T1000 (cell line): ENCODE results near the gene ADSL.
A peak's percentile ranks its signal among the peaks of the same experiment; 100 is the strongest.
"Not testable (repeated sequence)": the region's sequence is repeated elsewhere in the genome, so short reads cannot be mapped to it uniquely, and the experiment has no call there.

Source experiments
- DNase-seq: peaks from one replicate; lab custom pipeline; 2025; ENCODE audit warnings: mixed read lengths; lab: John Stamatoyannopoulos, UW

Gene ADSL

DNA sequence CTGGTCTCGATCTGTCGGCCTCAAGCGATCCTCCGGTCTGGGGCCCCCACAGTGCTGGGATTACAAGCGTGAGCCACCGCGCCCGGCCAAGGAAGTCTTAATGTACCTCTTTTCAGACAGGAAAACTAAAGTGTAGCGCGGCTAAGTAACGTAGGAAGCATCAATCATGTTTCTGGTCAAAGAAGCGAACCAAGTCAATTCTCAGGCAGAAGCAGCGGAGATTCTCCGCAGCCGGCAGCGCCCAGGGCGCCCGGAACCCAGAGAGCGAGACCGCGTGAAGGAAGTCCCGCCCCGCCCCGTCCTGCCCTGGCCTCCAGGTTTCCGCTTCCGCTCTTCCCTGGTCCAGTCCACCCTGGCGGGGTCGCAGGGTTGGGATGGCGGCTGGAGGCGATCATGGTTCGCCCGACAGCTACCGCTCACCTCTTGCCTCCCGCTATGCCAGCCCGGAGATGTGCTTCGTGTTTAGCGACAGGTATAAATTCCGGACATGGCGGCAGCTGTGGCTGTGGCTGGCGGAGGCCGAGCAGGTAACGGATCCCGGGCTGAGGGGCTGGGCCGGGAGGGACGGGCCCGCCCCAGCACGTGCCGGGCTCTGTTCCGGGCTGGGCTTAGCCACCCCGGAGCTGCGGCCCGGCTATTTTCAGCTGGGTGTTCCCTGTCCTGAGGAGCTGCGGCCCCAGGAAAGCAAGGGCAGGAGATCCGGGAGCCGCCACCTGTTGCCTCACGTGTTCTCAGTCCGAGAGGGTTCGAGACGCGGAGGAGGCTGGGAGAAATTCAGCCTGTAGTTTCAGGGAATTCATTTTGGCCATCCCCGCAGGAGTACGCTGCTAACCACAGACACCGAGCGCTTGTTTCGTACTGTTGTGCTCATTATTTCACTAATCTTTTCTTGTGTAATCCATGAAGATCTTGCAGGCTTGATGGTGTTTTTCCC lies at the start of gene ADSL:
TSS of gene ADSL (plus strand) at position 316 of the 934 bp plus-strand sequence. CDS start at position 375, 59 bp downstream.
- peak; percentile 71 for DNase-seq

DNA sequence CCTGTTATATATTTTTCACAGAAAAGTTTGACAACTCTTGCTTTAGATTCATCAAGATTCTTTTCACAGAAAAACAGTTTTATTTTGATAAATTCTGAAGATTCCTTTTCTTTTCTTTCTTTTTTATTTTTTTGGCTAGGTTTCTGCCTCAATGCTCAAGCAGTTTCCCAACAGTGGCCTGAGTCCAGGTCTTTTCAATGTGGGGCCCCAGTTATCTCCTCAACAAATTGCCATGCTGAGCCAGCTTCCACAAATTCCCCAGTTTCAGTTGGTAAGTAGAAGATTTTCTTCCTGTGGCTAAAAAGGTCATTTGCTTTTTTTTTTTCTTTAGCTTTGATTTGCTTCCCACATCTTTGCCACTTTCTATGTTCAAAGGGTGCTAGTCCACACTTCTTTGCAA lies 46.0 kb upstream of the ADSL start:
- no peak for DNase-seq

DNA sequence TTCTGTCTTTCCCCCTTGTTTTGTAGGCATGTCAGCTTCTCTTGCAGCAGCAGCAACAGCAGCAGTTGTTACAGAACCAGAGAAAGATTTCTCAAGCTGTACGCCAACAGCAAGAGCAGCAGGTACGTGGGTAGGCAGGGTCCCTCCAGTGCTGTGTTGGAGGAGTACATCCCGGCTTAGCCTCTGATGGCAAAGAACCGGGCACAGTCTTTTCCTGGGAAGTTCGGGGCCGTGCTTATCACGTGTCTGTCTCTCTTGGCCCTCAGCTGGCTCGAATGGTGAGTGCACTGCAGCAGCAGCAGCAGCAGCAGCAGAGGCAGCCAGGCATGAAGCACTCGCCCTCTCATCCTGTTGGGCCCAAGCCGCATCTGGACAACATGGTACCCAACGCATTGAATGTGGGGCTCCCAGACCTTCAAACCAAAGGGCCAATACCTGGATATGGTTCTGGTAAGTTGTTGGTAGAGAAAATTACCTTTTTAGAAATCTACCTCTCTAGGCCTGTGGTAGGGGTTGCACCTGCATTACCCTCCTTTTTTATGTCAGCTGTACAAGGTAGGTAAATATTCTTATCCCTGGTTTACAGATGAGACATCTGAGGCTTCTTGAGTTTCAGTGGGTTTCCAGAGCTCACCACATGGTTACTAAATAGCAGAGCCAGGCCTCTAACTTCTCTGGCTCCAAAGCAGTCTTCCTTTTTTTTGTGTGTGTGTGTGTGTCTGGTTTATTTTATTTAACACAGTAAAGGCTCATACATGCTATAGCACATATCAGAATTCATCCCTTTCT lies 45.2 kb upstream of the ADSL start:
- no peak for DNase-seq

DNA sequence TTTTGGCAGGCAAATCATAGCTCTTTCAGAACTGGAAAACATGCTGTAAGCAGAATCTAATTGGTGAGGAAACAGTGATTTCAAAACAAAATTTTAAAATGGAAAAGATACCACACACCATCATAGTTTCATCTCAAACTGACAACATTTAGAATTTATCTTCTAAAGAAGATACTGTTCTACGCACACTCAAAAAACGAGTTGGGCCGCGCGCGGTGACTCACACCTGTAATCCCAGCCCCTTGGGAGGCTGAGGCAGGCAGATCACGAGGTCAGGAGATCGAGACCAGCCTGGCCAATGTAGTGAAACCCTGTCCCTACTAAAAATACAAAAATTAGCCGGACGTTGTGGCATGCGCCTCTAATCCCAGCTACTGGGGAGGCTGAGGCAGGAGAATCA lies 44.2 kb upstream of the ADSL start:
- DNase-seq, result no peak

DNA sequence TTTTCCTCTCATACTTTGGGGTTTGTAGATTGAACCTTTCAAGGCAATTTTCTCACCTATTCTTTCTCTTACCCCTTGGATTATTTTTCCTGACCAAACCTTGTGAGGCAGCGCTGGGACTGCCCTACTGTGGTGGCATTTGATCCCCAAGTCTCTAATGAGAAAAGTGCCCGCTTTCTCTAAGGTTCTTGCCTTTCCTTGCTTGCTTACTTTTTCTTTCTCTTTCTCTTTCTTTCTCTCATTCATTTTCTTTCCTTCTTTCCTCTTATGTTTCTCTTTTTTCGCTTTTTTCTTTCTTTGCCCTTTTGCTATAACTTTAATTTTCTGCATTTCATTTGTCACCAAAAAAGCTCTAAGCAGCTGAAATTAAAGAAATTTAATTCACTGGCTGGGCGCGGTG lies 40.7 kb upstream of the ADSL start:
- DNase-seq, result no peak

DNA sequence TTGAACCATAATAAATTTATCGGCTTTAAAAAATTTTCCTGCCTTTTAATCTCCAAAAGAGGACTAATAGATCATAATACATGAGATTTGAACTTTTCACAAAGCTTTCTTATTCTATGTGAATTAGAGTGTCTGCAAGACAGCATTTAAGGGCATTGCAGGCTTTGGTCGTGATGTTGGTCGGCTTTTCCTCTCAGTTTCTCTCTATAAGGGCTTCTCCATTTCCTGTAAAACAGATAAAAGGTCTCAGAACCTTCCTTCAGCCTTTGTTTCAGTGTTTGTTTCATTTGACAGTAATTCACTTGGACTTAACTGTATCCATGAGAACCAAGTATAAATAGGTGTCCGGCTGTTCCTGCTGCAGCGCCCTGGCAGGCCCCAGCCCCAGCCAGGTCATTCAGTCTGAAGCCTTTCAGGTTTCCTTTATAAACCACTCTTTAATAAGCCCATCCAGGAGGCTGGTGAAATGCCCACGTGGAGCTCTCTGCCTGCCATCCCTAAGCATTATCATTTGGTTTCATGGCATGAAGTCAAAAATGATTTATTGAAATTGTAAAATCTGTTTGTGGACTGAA lies 37.2 kb upstream of the ADSL start:
- DNase-seq, result no peak

DNA sequence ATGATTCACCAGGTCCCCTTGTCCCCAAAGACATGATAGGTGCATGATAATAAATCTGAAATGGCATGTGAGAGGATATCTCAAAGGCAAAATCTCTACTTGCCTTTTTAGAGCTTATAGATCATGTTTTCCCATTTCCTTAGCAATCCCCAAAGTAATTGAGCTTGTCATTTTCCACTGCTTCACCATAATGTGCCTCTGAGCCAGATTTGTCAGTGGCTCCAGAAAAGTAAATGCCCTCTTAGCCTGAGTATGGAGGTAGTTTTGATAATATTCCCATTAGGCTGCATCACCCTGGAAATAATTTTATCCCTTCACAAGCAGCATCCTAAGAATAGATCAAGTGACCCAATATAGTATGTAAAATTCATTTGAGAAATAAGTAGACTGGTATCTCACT lies 36.7 kb upstream of the ADSL start:
- DNase-seq, result no peak

DNA sequence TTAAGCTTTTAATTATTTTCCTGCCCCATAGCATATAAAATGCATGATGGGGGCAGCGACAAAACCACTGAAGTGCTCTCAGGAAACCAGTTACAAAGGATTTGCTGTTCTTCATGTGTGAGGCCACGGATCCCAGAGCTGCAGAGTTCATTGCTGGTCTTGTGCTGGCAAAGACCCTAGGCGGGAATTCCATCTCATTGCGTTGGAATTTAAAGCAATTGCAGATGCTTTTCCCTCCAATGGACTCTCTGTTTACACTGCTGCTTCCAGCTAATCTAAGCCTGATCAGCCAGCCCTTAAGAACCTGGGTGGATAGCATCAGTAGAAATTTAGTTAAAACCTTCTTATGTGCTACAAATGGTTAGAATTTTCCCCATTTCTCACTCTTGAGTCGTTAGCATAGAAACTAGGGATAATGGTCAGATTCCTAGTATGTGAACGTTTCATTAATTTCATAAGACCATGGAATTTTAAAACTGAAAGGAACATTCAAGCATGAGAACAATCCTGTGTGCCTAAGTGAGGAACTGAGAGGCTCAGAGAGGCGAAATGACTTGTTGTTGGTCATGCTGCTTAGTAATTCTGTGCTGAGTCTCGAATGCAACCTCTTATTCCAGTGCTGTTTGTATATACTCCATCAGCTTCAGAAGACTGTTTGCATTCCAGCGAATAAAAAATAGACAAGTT lies 36.1 kb upstream of the ADSL start:
- no peak for DNase-seq

DNA sequence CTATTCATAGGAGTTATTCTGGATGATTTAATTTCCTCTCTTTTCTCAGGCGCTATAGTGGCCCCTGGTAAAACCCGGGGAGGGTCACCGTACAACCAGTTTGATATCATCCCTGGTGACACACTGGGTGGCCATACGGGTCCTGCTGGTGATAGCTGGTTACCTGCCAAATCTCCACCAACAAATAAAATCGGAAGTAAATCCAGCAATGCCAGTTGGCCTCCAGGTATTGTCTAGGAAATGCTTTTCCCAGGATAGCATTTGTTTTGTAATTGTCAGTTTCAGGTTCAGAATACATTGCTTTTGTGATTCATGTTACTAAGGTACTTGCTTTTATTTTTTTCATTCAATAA lies 35.6 kb upstream of the ADSL start:
- DNase-seq, result no peak

DNA sequence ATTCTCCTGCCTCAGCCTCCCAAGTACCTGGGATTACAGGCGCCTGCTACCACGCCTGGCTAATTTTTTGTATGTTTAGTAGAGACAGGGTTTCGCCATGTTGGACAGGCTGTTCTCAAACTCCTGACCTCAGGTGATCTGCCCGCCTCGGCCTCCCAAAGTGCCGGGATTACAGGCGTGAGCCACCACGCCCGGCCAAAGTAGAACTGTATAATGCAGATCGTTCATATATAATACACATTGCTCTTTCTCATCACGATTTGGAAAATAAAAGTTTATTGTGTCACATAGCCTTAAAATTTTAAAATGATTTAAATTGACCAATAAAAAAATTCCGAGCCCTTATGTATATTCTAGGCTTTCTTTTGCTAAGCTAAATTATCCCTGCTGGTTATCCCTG lies 34.7 kb upstream of the ADSL start:
- not testable (repeated sequence) for DNase-seq

DNA sequence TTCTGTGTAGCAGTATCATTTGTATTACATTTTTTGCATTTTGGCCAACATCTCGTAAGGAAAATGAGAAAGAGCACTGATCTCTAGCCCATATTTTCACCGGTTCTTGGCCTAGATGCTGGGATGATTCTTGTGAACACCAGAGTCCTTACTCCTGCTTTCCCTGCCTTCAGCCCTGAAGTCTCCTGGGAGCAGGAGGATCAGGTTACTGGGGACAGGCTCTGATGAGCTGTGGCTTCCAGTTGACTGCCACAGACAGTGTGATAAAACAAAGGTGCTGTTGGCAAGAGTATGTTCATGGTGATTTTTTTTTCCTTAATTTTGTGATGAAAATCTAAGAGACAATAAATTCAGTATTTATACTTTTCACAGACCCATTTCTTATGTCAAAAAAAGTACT lies 34.2 kb upstream of the ADSL start:
- DNase-seq, result no peak

DNA sequence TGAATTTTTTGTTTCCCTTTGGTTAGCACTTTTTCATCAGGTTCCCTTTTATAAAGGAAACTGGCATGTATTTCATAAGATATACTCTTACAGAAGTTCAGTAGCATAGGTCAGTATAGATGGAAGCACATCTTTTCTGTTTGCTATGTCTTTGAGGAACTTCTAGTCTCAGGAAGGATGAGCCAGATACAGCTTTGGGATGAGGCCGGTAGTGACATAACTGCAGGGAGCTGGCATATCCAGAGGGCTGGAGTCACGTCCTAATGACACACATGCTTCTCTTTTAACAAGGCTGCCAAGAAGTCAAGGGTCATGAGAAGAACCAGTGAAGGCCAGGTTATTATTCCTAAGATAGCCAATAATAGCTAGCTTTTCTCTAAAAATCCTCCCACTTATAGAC lies 33.3 kb upstream of the ADSL start:
- no peak for DNase-seq

DNA sequence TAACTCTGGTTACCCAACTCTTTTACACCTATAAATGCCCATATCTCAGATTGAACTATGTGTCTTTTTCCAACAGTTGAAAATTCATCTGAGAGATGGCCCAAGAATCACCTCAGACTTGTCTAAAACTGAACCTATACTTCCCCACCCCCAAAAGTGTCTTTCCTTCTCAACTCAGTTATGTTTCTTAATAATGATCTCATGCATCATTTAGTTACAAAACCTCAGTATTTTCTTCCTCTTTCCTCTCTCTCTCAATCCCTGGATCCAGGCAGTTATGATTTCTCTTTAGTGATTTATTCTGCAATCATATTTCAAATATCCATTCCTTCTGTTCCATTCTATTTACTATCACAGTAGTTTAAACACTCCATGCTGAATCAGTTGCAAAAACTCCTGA lies 32.3 kb upstream of the ADSL start:
- DNase-seq, result no peak

DNA sequence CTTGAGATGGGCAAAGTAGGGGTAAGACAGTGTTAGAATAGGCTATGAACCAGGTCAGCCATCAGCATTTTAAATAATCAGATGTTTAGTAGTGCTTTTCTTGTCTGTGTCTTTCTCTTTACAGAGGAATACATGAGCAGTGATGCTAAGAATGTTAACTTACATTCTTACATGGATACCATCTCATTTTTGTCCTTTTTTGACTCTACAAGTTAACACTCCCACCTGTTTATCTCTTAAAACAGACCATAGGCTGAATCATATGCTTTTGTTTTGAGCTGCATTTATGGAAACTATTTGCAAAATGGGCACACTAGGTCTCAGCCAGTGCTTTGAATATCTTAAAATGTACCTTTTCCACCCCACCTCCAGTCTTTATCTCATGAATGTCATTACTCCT lies 25.6 kb upstream of the ADSL start:
- no peak for DNase-seq

DNA sequence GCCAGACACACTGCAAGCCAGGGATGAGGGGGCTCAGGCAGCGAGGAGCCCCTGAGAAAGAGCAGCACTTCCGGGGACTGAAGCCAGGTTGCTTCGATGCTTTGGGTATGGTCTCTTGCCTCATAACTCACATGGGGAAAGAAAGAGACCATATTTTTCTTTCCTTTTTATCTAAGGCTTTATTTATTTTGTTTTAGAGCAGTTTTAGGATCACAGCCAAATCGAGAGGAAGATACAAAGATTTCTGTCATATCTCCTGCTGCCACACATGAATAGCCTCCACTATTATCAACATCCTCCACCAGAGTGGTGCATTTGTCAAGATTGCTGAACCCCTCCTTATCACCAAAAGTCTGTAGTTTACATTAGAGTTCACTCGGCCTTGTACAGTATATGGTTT lies 24.3 kb upstream of the ADSL start:
- no peak for DNase-seq

DNA sequence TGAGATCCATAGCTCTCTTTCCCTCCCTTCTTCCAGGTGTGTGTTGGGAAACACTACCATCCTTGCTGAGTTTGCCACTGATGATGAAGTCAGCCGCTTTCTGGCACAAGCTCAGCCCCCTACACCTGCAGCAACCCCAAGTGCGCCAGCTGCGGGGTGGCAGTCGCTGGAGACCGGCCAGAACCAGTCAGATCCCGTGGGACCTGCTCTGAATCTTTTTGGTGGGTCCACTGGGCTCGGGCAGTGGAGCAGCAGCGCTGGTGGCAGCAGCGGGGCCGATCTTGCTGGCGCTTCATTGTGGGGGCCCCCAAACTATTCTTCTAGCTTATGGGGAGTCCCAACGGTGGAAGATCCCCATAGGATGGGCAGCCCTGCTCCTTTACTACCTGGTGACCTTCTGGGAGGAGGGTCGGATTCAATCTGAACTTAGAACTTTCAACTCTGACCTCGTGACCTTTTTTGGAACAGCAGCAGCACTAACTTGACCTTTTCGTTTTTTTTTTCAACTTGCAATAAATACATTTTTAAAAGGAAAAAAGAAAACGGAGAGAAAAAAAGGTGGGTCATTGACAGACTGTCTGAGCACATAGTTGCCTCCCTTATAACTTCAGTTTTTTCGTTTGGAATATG lies 23.4 kb upstream of the ADSL start:
- DNase-seq, result no peak

DNA sequence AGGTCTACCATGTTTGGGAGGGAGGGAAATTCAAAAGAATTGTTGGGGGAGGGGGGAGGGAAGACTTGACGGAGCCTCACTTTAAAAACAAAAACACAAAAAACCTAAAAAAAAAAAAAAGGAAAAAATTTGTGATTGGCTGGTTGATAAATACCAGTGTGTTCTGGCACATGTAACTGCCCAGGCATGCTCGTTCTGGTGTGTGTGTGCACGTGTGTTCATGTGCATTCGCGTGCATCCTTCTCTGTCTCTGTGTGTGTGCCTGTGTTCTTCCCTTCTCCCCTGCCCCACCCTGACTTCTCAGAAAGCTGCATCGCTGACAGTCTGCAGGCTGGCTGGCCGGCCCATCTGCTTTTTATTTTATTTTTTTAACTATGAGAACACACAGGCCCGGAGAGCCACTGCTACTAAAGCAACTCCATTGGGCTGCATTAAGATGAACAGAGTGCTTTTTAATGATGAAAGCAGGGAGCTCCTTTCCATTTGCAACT lies 22.6 kb upstream of the ADSL start:
- DNase-seq, result no peak

DNA sequence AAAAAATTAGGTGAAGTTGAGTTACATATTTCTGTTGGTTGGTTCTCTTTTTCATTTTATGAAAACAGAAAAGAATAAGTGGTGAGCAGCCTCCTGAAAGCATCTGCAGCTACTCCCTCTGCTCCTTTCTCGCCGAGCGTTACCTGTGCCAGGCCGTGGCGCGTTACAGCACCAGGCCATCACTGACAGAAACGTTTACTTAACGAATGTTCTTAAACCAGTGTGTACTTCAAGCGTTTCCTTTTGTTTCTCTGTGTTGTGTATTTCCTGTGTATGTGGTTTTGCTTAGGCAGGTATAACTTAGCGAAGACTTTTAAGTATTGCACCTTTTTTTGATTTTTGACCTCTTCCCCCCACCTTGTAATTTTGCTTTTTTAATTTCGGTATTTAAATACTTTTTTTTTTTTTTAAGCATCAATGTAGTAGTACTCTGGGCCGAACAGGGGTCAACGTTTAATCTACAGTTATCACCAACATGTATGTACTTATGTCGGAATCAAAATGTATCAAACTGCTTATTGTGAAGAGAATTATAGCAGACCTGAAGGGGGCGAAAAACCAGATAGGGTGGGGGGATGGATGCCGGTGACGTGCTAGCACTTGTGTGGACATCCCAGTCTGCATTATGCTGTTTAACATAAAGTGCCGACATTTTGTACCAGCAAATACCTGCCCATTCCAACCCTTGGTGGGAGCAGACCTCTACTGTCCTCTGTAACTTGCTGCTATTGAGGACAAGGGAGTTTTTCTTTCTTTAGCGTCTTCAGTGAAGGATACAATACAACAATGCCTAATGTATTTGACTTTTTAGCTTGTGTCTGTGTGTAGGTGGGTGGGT lies 21.6 kb upstream of the ADSL start:
- no peak for DNase-seq

DNA sequence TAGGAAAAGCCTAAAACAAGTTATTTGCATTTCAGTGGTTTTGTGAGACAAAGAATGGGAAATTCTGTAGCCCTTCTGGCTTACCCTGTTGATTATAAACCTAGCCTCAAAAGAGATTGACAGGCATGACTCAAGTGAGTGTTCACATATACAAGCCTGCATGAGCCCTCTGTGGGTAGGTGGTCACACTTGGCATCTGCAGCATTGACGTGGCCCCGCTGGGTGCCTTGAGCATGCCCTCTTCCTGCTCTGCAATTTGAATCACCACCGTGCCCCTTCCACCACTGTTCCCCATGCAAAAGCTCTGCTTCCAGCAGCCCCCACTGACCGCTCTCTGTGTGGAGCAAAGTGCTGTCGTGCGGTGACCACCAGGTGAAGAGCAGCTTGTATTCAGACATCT lies 21.0 kb upstream of the ADSL start:
- DNase-seq, result no peak

DNA sequence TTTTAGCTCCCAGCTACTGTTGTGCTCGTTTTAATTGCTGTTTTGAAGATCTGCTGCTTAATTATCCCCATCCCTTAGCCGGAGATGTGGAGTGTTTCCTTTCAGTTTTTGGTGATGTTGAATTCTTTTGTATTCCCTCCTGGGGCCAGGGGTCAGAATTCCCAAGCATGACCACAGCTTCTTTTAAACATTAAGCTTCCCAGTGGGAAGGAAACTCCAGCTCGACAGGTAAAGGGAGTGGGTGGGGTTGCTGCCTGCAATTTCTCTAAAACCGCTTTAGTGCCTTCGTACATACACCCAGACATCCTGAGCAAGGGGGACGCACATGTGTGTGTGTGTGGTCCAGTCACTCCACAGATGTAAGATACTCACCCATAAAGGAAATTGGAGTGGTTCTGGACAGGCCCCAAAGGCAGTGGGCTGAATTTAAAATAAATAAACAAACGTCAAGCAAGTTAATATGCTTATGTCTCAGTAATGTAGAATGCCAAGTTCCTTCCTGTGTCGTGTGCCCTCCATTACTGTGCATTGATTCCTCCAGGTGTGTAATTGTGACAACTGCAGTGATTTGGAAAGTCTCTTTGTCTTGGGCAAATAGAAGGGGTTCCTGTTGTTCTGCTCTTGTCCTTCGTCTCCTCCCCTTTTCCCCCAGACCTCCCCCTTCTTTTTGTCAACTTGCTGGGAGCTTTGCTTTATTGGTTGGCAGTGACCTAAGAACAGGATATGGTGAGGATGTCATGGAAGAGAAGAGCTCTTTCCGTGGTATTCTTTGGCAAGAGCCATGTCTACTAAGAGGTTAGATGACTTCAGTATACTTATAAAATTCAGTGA lies 19.2 kb upstream of the ADSL start:
- DNase-seq, result no peak
